HEK293 (cell line): Measurements from ENCODE around the gene CHFR.

Experiments
- CTCF ChIA-PET: fragments of 350-600 bp; formaldehyde crosslinking; extraction: SDS; loops from one replicate; lab custom pipeline; 2021; ENCODE audit warnings: antibody characterized with exemption; lab: Yijun Ruan, JAX
- POLR2A ChIA-PET: fragments of 300-600 bp; formaldehyde crosslinking; extraction: SDS; loops from one replicate; lab custom pipeline; 2020; ENCODE audit warnings: antibody characterized with exemption, inconsistent platforms; lab: Yijun Ruan, JAX
- H3K27ac ChIP-seq: fragments of 200-500 bp; sonication (Bioruptor generic); 2 replicates; pipeline ENCODE4 v1.5.1; 2014; ENCODE audit warnings: low read depth, low read length, control low read depth, inconsistent platforms; ENCODE audit errors: extremely low read depth
- H3K36me3 ChIP-seq, 2 experiments: fragments of 200-500 bp in 1 of 2; sonication (Bioruptor generic) in 1 of 2; 1 replicate in 1 of 2; 2 replicates in 1 of 2; pipeline ENCODE4 v1.5.1; 2014 to 2017; ENCODE audit warnings: inconsistent platforms in 2 of 2, low read length in 2 of 2; ENCODE audit not compliant: control insufficient read depth in 2 of 2, insufficient read depth in 1 of 2
- H3K4me1 ChIP-seq: fragments of 200-500 bp; sonication (Bioruptor generic); 2 replicates; pipeline ENCODE4 v1.5.1; 2014; ENCODE audit warnings: mild to moderate bottlenecking, low read length, inconsistent platforms; ENCODE audit not compliant: control insufficient read depth, insufficient read depth
- H3K4me3 ChIP-seq: 2 replicates; pipeline ENCODE4 v1.5.1; 2011; ENCODE audit warnings: low read depth, mild to moderate bottlenecking, control low read depth, low read length, moderate library complexity
- H3K9me3 ChIP-seq: fragments of 200-500 bp; sonication (Bioruptor generic); 2 replicates; pipeline ENCODE4 v1.5.1; 2014; ENCODE audit warnings: low read depth, low read length, inconsistent platforms; ENCODE audit not compliant: control insufficient read depth, insufficient read depth
- GLIS1 ChIP-seq: fragments of 450-650 bp; formaldehyde crosslinking; IDR thresholded peaks from 2 replicates; pipeline ENCODE4 v1.5.1; 2016; ENCODE audit warnings: missing biosample characterization, missing genetic modification characterization
- RBAK ChIP-seq: fragments of 450-650 bp; formaldehyde crosslinking; IDR thresholded peaks from 2 replicates; pipeline ENCODE4 v1.5.1; 2016; ENCODE audit warnings: missing biosample characterization, missing genetic modification characterization
- TCF7L2 ChIP-seq: IDR thresholded peaks from 2 replicates; pipeline ENCODE4 v1.6.1; 2011; ENCODE audit warnings: low read depth, mild to moderate bottlenecking, inconsistent platforms, low read length, moderate library complexity, borderline replicate concordance
- TSHZ1 ChIP-seq: fragments of 450-650 bp; formaldehyde crosslinking; IDR thresholded peaks from 2 replicates; pipeline ENCODE4 v1.5.1; 2016; ENCODE audit warnings: missing biosample characterization, missing genetic modification characterization, borderline replicate concordance
- ZBTB8A ChIP-seq: fragments of 450-650 bp; formaldehyde crosslinking; IDR thresholded peaks from 2 replicates; pipeline ENCODE4 v1.5.1; 2016; ENCODE audit warnings: missing biosample characterization, missing genetic modification characterization
- ZNF214 ChIP-seq: fragments of 450-650 bp; formaldehyde crosslinking; IDR thresholded peaks from 2 replicates; pipeline ENCODE4 v1.5.1; 2017; ENCODE audit warnings: missing biosample characterization, mild to moderate bottlenecking, missing genetic modification characterization, borderline replicate concordance
- ZNF221 ChIP-seq: fragments of 450-650 bp; formaldehyde crosslinking; IDR thresholded peaks from 2 replicates; pipeline ENCODE4 v1.5.1; 2017; ENCODE audit warnings: missing biosample characterization, missing genetic modification characterization, borderline replicate concordance
- ZNF223 ChIP-seq: fragments of 450-650 bp; formaldehyde crosslinking; IDR thresholded peaks from 2 replicates; pipeline ENCODE4 v1.5.1; 2016; ENCODE audit warnings: missing biosample characterization, missing genetic modification characterization
- ZNF292 ChIP-seq: fragments of 450-650 bp; formaldehyde crosslinking; IDR thresholded peaks from 2 replicates; pipeline ENCODE4 v1.5.1; 2016; ENCODE audit warnings: low read depth, missing biosample characterization, missing genetic modification characterization, borderline replicate concordance
- ZNF335 ChIP-seq: fragments of 450-650 bp; formaldehyde crosslinking; conservative IDR thresholded peaks from 2 replicates; pipeline ENCODE4 v1.5.1; 2016; ENCODE audit warnings: missing biosample characterization, missing genetic modification characterization
- ZNF341 ChIP-seq: fragments of 450-650 bp; formaldehyde crosslinking; IDR thresholded peaks from 2 replicates; pipeline ENCODE4; 2016; ENCODE audit warnings: low read depth, missing biosample characterization, missing genetic modification characterization
- ZNF501 ChIP-seq: fragments of 450-650 bp; formaldehyde crosslinking; IDR thresholded peaks from 2 replicates; pipeline ENCODE4 v1.5.1; 2016; ENCODE audit warnings: missing biosample characterization, missing genetic modification characterization
- ZNF654 ChIP-seq: fragments of 450-650 bp; formaldehyde crosslinking; IDR thresholded peaks from 2 replicates; pipeline ENCODE4 v1.5.1; 2016; ENCODE audit warnings: low read depth, missing biosample characterization, missing genetic modification characterization
- ZNF704 ChIP-seq: fragments of 450-650 bp; formaldehyde crosslinking; IDR thresholded peaks from 2 replicates; pipeline ENCODE4 v1.5.1; 2016; ENCODE audit warnings: missing biosample characterization, missing genetic modification characterization
- ZNF776 ChIP-seq: fragments of 450-650 bp; formaldehyde crosslinking; IDR thresholded peaks from 2 replicates; pipeline ENCODE4 v1.5.0; 2017; ENCODE audit warnings: missing biosample characterization, missing genetic modification characterization, borderline replicate concordance
- TF ChIP-seq, protein P1 (sequence below): fragments of 450-650 bp; formaldehyde crosslinking; IDR thresholded peaks from 2 replicates; pipeline ENCODE4 v1.5.1; 2016; ENCODE audit warnings: missing biosample characterization, missing genetic modification characterization, low read depth
- TF ChIP-seq, protein P2 (sequence below): fragments of 450-650 bp; formaldehyde crosslinking; IDR thresholded peaks from 2 replicates; pipeline ENCODE4 v1.5.1; 2016; ENCODE audit warnings: missing biosample characterization, missing genetic modification characterization

CHFR gene

DNA sequence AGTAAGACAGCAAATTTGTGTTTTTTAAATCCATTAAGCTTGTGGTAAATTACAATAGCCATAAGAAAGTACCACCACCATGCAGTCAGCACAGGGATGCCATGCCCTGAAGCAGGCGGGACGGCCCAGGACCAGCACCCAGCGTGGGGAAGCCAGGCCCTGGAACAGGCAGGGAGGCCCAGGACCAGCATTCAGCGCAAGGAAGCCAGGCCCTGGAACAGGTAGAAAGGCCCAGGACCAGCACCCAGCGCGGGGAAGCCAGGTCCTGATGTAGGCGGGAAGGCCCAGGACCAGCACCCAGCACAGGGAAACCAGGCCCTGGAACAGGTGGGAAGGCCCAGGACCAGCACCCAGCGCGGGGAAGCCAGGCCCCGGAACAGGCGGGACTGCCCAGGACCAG lies 13.2 kb downstream of the CHFR start:
- no peaks in the 10 kb centered on the region for H3K4me1 ChIP-seq
- TF ChIP-seq, protein P1, sequence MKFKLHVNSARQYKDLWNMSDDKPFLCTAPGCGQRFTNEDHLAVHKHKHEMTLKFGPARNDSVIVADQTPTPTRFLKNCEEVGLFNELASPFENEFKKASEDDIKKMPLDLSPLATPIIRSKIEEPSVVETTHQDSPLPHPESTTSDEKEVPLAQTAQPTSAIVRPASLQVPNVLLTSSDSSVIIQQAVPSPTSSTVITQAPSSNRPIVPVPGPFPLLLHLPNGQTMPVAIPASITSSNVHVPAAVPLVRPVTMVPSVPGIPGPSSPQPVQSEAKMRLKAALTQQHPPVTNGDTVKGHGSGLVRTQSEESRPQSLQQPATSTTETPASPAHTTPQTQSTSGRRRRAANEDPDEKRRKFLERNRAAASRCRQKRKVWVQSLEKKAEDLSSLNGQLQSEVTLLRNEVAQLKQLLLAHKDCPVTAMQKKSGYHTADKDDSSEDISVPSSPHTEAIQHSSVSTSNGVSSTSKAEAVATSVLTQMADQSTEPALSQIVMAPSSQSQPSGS: no peak
- TF ChIP-seq ZNF214 (tag by site-specific recombination) (no peak), ZBTB8A (tag by site-specific recombination) (no peak), ZNF341 (tag by site-specific recombination) (no peak), TCF7L2 (no peak), ZNF776 (tag by site-specific recombination) (no peak), ZNF704 (tag by site-specific recombination) (no peak), GLIS1 (tag by site-specific recombination) (no peak), ZNF501 (no peak), ZNF223 (no peak)

GRCh38 chr12:132873724-132874123 lies 13.7 kb downstream of the CHFR start:
- no peak overlapping the region for H3K27ac ChIP-seq
- ChIA-PET POLR2A (no interaction called here), CTCF (no interaction called here)
- H3K9me3 ChIP-seq: no peaks in the 10 kb centered on the region
- peaks cover 21 to 84% of the 10 kb centered on the region in 2 experiments for H3K36me3 ChIP-seq
- no peak overlapping the region for H3K4me3 ChIP-seq
- TF ChIP-seq, protein P2, sequence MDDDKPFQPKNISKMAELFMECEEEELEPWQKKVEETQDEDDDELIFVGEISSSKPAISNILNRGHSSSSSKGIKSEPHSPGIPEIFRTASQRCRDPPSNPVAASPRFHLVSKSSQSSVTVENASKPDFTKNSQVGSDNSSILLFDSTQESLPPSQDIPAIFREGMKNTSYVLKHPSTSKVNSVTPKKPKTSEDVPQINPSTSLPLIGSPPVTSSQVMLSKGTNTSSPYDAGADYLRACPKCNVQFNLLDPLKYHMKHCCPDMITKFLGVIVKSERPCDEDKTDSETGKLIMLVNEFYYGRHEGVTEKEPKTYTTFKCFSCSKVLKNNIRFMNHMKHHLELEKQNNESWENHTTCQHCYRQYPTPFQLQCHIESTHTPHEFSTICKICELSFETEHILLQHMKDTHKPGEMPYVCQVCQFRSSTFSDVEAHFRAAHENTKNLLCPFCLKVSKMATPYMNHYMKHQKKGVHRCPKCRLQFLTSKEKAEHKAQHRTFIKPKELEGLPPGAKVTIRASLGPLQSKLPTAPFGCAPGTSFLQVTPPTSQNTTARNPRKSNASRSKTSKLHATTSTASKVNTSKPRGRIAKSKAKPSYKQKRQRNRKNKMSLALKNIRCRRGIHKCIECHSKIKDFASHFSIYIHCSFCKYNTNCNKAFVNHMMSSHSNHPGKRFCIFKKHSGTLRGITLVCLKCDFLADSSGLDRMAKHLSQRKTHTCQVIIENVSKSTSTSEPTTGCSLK (tag by site-specific recombination): no peak
- TF ChIP-seq TSHZ1 (tag by site-specific recombination) (no peak), ZNF292 (no peak), ZNF654 (no peak), RBAK (tag by site-specific recombination) (no peak), ZNF221 (tag by site-specific recombination) (no peak), ZNF335 (tag by site-specific recombination) (no peak)
- H3K4me1 ChIP-seq: no peaks in the 10 kb centered on the region

More for the DNA sequence above, 13.2 kb downstream of the CHFR start:
- ChIA-PET CTCF (no interaction called here), POLR2A (no interaction called here)
- Histone ChIP-seq H3K4me3 (no peak overlapping the region), H3K36me3 (peaks cover 21 to 82% of the 10 kb centered on the region in 2 experiments), H3K27ac (no peak overlapping the region), H3K9me3 (no peaks in the 10 kb centered on the region)
